Ammon's horn (tissue), 1 donor: Measurements from ENCODE around the gene FKBP1B.
"Not testable (repeated sequence)": the region's sequence is repeated elsewhere in the genome, so short reads cannot be mapped to it uniquely, and the experiment has no call there.

Experiments
- DNase-seq: peaks from one replicate; pipeline ENCODE4 v3.0.0-alpha.2; 2016; ENCODE audit warnings: low spot score

Gene FKBP1B

DNA sequence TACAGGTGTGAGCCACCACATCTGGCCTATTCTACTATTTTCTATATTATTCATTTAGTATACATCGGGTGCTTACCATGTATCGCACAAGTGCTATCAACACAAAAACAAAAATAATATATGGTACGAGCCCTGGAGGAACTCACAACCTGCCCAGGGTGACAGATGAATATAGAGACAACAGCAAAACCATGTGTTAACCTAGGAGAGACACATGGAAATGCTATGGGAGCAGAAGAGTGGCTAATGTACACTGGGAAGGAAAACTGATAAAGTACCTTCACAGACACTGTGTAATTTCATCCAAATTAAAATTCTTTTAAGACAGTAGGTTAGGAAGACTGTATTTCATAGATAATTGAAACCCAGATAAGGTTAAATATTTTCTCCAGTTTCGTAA is 22.7 kb downstream of the FKBP1B start:
- no peak for DNase-seq

DNA sequence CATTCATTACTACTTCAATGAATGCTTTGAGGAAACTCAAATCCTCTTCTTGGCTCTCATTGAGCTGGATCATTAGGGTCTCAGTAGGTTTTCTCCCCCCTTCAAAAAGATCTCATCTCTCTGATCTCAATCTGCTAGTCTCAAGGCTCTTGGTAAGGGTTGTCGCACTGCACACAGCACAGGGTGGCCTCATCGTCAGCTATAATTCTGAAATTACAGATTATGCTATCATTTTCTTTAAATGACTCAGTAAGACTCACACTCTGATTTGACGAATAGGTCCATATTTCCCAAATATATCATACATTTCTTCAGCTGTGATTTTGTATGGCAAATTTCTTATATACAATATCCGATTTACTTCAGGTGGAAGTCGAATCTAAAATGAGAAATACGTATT is 24.3 kb downstream of the FKBP1B start:
- no peak for DNase-seq

DNA sequence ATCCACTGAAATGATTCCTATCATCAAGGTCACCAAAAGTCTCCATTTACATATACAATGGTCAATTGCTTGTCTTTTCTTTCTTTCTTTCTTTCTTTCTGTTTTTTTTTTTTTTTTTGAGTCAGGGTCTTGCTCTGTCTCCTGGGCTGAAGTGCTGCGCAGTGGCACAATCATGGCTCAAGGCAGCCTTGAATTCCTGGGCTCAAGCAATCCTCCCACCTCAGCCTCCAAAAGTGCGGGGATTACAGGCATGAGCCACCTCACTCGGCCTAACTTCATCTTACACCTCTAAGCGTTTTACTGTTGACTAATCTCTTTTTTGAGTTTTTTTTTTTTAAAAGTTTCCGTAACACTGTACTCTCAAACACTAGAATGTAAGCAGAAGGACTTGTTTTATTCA is 25.7 kb downstream of the FKBP1B start:
- DNase-seq, result no peak

DNA sequence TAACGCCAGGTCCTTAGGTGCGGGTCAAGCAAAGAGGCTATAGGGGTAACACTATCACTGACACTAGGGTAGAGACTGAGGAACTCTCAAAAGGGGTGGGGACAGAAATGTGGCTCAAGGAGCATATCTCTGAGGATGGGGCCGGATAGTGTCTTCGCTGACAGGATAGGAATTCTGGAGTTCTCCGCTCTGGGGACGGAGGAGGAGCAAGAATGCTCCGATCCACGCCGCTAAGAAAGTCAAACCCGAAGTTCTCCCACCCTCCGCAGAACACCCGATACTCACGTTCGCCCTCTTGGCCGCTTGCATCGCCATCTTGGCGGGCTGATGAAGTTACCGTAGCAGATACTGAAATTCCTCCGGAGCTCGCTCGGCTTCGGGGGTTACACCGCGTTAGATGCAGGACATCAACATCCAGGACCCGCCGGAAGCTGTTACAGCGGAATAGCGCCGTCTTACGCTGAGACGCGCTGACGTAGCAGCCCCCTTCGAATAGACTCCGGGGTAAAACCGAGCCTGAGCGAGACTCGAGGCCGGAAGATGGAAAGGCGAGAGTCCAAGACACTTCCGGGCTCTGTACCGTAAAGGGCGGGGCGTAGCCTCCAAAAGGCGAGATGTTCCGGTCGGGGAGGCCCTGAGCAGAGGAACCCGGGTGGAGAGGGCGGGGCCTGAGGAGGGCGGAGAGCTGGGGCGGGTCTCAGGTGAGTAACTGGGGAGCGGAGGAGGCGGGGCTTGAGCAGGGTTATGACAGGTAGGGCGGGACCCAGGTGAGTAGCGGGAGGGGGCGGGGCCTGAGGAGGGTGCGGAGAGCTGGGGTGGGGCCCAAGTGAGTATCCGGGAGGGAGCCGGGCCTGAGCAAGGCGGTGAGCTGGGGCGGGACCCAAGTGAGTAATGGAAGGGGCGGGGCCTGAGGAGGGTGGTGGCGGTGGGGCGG is 26.6 kb downstream of the FKBP1B start, which contains the start of gene SF3B6:
Gene SF3B6, minus strand, starts transcription at position 412 of the 934 bp plus-strand sequence. Its CDS starts 97 bp downstream, at position 315.
- DNase-seq, result peak; percentile 99

- DNase-seq, result peak; percentile 43
These were observed 27.5 kb downstream of the FKBP1B start for GRCh38 chr2:24076849-24077534.

DNA sequence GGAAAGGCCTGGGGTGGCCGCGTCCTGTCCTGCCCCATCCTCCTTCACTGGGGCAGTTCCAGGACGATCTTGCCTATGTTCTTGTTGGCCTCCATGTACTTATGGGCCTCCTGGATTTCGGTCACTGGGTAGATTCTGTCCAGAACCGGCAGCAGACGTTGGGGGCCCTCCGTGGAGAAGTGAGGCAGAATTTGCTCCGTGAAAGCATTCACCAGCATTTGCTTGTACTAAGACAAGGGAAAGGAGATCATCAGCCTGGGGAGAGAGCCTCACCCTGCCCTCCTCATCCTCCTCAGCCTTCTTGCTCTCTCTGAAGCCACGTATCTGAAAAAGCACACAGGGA is 28.0 kb downstream of the FKBP1B start:
- no peak for DNase-seq

- DNase-seq, result no peak
These were observed 28.3 kb downstream of the FKBP1B start for GRCh38 chr2:24077879-24078278.

DNA sequence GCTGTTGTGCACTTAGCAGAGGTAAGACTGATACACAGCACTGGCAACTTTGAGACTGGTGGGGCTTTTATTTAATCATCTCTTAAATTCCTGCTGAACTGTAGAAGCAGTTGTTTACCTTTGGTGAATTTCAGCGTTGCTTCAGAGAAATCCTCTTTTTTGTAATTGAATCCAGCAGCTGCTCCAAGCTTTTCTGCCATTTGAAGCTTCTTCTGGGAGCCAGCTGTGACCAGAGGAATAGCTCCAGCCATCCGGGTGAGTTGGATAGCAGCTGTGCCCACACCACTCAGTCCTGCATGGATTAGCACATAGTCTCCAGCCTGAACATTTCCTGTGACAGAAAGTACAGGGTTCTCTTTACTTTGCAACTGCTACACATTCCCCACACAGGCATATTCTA is 31.2 kb downstream of the FKBP1B start:
- DNase-seq, result no peak

- DNase-seq, result no peak
These were observed 33.4 kb downstream of the FKBP1B start for GRCh38 chr2:24082787-24083566.

DNA sequence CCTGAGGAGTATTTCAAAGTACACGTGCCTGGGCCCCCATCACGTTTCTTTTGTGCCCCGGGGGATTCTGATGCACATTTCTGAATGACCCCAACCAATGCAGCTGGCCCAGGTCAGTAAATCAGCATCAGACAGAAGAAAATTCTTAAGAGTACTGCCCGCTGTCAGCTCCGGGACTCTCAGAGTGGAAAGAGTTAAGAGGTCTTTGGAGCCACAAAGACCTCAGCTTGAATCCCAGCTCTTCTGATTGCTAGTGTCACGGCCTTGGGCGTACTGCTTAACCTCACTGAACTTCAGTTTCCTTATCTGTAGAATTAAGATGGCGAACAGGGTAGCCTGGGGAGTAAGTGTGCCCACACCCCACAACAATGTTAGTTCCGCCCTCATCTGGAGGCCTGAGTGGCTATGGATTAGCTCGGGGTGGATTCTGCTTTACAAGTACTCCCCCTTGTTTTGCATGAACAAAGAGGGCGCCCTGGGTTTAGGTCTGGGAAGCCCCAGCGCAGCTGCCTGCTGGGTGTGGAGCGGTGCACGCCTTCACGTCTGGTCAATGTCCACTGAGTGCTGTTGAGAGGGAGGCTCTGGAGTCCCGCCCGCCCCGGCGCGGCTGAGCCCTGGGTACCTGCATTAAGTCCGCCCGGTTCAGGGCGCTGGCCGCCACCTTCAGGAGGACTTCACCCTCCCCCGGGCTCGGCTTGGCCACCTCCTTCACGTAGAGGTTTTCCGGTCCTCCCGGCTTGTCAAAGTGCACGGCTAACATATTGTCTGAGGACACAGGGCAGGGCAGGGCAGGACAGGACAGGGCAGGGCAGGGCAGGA is 34.2 kb downstream of the FKBP1B start:
- DNase-seq, result peak; percentile 45

GRCh38 chr2:24084386-24085199 is 35.1 kb downstream of the FKBP1B start, which contains the start of gene TP53I3:
TSS of gene TP53I3 (minus strand) at chr2:24084834. CDS start at chr2:24084326, 508 bp downstream.
- peak; percentile 87 for DNase-seq

DNA sequence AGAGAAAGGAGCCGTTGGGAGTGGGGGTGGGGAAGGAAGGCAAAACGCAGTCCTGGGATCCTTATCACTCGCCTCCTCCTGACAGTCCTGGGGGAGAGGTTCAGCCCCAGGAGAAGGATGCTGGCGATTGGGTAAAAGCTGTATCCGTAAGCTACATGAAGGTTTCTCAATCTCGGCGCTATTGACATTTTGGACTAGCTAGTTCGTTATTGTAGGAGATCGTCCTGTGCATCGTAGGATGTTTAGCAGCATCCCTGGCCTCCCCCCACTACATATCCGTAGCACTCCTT is 35.6 kb downstream of the FKBP1B start:
- no peak for DNase-seq

GRCh38 chr2:24086241-24086640 is 36.7 kb downstream of the FKBP1B start:
- DNase-seq, result no peak

- no peak for DNase-seq
These were observed 37.5 kb downstream of the FKBP1B start for GRCh38 chr2:24087032-24087431.

DNA sequence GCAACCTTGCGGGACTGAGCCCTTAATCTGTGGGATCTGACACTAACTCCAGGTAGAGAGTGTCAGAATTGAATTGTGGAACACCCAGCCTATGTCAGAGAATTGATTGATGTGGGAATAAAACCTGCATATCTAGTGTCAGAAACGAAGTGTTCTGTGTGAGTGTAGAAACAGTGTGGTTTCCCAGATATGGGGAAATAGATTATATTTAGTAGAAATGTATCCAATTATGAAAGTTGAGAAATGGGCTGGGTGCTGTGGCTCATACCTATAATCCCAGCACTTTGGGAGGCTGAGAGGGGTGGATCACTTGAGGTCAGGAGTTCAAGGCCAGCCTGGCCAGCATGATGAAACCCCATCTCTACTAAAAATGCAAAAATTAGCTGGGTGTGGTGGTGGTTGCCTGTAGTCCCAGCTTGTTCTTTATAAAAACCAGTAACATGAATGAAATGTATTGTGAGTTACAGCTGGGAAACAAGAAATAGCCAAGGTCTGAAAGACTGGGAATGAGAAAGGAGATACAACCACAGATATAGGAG is 39.3 kb downstream of the FKBP1B start:
- DNase-seq, result no peak

- DNase-seq, result not testable (repeated sequence)
These were observed 43.7 kb downstream of the FKBP1B start for GRCh38 chr2:24093270-24093669.

DNA sequence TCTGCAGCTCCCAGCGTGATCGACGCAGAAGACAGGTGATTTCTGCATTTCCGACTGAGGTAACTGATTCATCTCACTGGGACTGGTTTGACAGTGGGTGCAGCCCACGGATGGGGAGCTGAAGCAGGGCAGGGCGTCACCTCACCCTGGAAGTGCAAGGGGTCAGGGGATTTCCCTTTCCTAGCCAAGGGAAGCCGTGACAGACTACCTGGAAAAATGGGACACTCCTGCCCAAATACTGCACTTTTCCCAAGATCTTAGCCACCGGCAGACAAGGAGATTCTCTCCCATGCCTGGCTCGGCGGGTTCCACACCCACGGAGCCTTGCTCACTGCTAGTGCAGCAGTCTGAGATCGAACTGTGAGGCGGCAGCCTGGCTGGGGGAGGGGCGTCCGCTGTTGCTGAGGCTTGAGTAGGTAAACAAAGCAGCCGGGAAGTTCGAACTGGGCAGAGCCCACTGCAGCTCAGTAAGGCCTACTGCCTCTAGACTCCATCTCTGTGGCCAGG is 45.7 kb downstream of the FKBP1B start:
- DNase-seq, result not testable (repeated sequence)

DNA sequence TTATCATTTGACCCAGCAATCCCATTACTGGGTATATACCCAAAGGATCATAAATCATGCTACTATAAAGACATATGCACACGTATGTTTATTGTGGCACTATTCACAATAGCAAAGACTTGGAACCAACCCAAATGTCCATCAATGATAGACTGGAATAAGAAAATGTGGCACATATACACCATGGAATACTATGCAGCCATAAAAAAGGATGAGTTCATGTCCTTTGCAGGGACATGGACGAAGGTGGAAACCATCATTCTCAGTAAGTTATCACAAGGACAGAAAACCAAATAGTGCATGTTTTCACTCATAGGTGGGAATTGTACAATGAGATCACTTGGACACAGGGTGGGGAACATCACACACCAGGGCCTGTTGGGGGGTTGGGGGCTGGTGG is 51.2 kb downstream of the FKBP1B start:
- DNase-seq, result not testable (repeated sequence)

DNA sequence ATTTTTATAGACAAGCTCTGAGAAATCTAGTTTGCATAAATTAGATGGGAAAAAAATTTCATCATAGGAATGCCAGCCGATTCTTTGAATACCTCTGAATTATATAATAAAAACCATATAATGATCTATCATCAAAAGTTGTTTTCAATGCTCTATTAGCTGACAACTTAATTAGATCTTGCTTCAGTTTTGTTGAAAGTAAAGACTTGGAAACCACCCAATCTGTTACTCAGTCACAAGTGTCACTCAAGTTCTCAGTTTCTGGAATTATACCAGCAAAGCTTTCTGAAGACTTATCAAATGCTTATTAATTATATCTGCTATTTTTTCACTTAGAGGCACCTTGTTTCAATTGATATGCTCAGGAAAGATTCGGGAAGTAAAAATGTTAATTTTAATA is 52.5 kb downstream of the FKBP1B start:
- no peak for DNase-seq

GRCh38 chr2:24102677-24103076 is 53.1 kb downstream of the FKBP1B start:
- DNase-seq, result no peak
